Stimulated activated effector memory CD8-positive, alpha-beta T cell treated with anti-CD3 and anti-CD28 coated beads, Interleukin-12 subunit alpha, Interleukin-12 subunit beta, amount 100 ng/mL, for 72 hours (primary cell): ENCODE measurements around the gene IFI27L2.

Experiments used
- ATAC-seq: fragments of 150-1000 bp; cut with Tn5 transposase; 2 replicates; pipeline ENCODE4 v1.10.0; 2021
- DNase-seq, 2 donors: peaks; one replicate each; pipeline ENCODE4 v3.0.0; 2021 to 2022; ENCODE audit warnings: low spot score in 2 of 2
- H3K27ac Mint-ChIP-seq: one replicate; pipeline ENCODE4 v1.8.0; 2022; ENCODE audit warnings: mild to moderate bottlenecking, mixed read lengths
- H3K36me3 Mint-ChIP-seq: one replicate; pipeline ENCODE4 v1.8.0; 2022; ENCODE audit warnings: mild to moderate bottlenecking, mixed read lengths
- H3K4me1 Mint-ChIP-seq: one replicate; pipeline ENCODE4 v1.8.0; 2022; ENCODE audit warnings: mixed read lengths
- H3K4me3 Mint-ChIP-seq: one replicate; pipeline ENCODE4 v1.8.0; 2022; ENCODE audit warnings: mild to moderate bottlenecking, mixed read lengths
- H3K9me3 Mint-ChIP-seq: one replicate; pipeline ENCODE4 v1.8.0; 2022; ENCODE audit warnings: mixed read lengths

IFI27L2 gene

GRCh38 chr14:94103554-94104150 is 25.8 kb downstream of the IFI27L2 start:
- DNase-seq (no peak), ATAC-seq (no peak)
- H3K4me1 Mint-ChIP-seq, result no peaks in the 10 kb centered on the region
- no peaks in the 10 kb centered on the region for H3K36me3 Mint-ChIP-seq
- no peaks in the 10 kb centered on the region for H3K9me3 Mint-ChIP-seq
- H3K4me3 Mint-ChIP-seq, result no peak overlapping the region
- H3K27ac Mint-ChIP-seq, result no peak overlapping the region

- H3K4me1 Mint-ChIP-seq, result no peaks in the 10 kb centered on the region
- H3K36me3 Mint-ChIP-seq, result no peaks in the 10 kb centered on the region
- no peaks in the 10 kb centered on the region for H3K9me3 Mint-ChIP-seq
- H3K4me3 Mint-ChIP-seq, result no peak overlapping the region
- DNase-seq (no peak), ATAC-seq (no peak)
- no peak overlapping the region for H3K27ac Mint-ChIP-seq
These were observed 26.5 kb downstream of the IFI27L2 start for GRCh38 chr14:94102768-94103482.

DNA sequence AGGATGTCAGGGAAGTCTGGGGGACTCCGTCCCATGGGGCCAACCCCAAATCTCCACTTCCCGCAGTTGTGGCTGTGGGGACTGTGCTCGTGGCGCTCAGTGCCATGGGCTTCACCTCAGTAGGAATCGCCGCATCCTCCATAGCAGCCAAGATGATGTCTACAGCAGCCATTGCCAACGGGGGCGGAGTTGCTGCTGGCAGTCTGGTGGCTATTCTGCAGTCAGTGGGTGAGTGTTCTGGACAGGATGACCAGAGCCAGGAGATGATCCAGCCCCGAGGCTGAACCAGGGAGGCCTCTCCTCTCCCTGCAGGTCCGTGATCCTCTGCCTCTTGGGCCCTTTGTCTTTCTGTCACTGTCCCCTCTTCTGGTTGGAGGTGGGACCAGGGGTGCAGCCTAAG is 27.7 kb downstream of the IFI27L2 start:
- H3K27ac Mint-ChIP-seq, result no peak overlapping the region
- H3K9me3 Mint-ChIP-seq, result no peaks in the 10 kb centered on the region
- ATAC-seq, result no peak
- H3K36me3 Mint-ChIP-seq, result peaks cover 7% of the 10 kb centered on the region
- no peak for DNase-seq
- no peak overlapping the region for H3K4me3 Mint-ChIP-seq
- no peaks in the 10 kb centered on the region for H3K4me1 Mint-ChIP-seq

- no peak for DNase-seq
These were observed 28.6 kb downstream of the IFI27L2 start for GRCh38 chr14:94100847-94101246.

GRCh38 chr14:94099006-94099405 is 30.4 kb downstream of the IFI27L2 start:
- ATAC-seq, result no peak
- Mint-ChIP-seq H3K9me3 (no peaks in the 10 kb centered on the region), H3K4me1 (no peaks in the 10 kb centered on the region), H3K36me3 (peaks cover 9% of the 10 kb centered on the region), H3K4me3 (no peak overlapping the region), H3K27ac (peak overlapping the region; percentile 58)
- no peak for DNase-seq

More at GRCh38 chr14:94100847-94101246, 28.6 kb downstream of the IFI27L2 start:
- Mint-ChIP-seq H3K4me1 (no peaks in the 10 kb centered on the region), H3K9me3 (no peaks in the 10 kb centered on the region), H3K4me3 (no peak overlapping the region), H3K27ac (no peak overlapping the region), H3K36me3 (peaks cover 9% of the 10 kb centered on the region)
- no peak for ATAC-seq

- no peaks in the 10 kb centered on the region for H3K4me1 Mint-ChIP-seq
- H3K36me3 Mint-ChIP-seq, result peaks cover 9% of the 10 kb centered on the region
- DNase-seq (no peak), ATAC-seq (peak; percentile 29)
- H3K9me3 Mint-ChIP-seq, result no peaks in the 10 kb centered on the region
- no peak overlapping the region for H3K4me3 Mint-ChIP-seq
- peak overlapping the region; percentile 58 for H3K27ac Mint-ChIP-seq
These were observed 30.9 kb downstream of the IFI27L2 start for GRCh38 chr14:94098326-94098992.

- Mint-ChIP-seq H3K4me1 (no peaks in the 10 kb centered on the region), H3K36me3 (peaks cover 9% of the 10 kb centered on the region), H3K27ac (no peak overlapping the region), H3K4me3 (no peak overlapping the region), H3K9me3 (no peaks in the 10 kb centered on the region)
- DNase-seq (no peak), ATAC-seq (no peak)
These were observed 32.3 kb downstream of the IFI27L2 start for GRCh38 chr14:94097091-94097490.

GRCh38 chr14:94093418-94093817 is 36.0 kb downstream of the IFI27L2 start:
- H3K27ac Mint-ChIP-seq, result no peak overlapping the region
- no peaks in the 10 kb centered on the region for H3K9me3 Mint-ChIP-seq
- peaks cover 9% of the 10 kb centered on the region for H3K36me3 Mint-ChIP-seq
- no peaks in the 10 kb centered on the region for H3K4me1 Mint-ChIP-seq
- DNase-seq, result no peak
- no peak for ATAC-seq
- H3K4me3 Mint-ChIP-seq, result no peak overlapping the region

DNA sequence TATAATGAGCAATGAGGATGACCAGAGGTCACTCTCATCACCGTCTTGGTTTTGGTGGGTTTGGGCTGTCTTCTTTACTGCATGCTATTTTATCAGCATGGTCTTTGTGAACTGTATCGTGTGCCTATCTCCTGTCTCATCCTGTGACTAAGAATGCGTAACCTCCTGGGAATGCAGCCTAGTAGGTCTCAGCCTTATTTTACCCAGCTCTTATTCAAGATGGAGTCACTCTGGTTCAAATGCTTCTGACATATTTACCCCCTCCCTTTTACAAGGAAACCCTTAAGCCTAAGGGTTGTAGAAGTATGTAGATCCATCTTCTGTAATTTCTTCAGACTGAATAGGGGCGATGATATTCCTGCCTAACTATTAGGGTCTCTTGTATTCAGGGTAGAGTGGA is 39.9 kb downstream of the IFI27L2 start:
- H3K4me3 Mint-ChIP-seq, result no peak overlapping the region
- no peak for DNase-seq
- H3K9me3 Mint-ChIP-seq, result peaks cover 2% of the 10 kb centered on the region
- no peaks in the 10 kb centered on the region for H3K36me3 Mint-ChIP-seq
- peaks cover 6% of the 10 kb centered on the region for H3K4me1 Mint-ChIP-seq
- H3K27ac Mint-ChIP-seq, result no peak overlapping the region
- ATAC-seq, result no peak

DNA sequence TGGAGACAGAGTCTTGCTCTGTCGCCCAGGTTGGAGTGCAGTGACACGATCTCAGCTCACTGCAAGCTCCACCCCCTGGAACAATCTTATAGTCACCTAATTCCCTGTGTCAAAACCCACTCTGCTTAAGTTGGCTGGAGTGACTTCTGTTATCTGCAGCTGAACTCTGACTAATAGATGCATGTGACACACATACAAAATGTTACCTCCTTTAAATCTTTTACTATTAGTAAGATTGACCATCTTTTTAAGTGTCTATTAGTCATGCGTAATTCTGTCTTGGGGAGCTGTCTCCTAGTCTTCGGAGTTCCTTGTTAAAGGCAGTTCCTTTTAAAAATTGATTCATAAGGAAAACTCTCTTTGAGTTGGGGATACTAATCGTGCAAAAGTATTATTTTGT is 40.9 kb downstream of the IFI27L2 start:
- no peak for DNase-seq
- Mint-ChIP-seq H3K4me1 (peaks cover 6% of the 10 kb centered on the region), H3K27ac (no peak overlapping the region), H3K9me3 (peaks cover 2% of the 10 kb centered on the region), H3K36me3 (no peaks in the 10 kb centered on the region), H3K4me3 (no peak overlapping the region)
- ATAC-seq, result no peak

- DNase-seq, result no peak
These were observed 41.5 kb downstream of the IFI27L2 start for GRCh38 chr14:94087891-94088290.

GRCh38 chr14:94081386-94081820 is 48.0 kb downstream of the IFI27L2 start:
- no peak for DNase-seq
- ATAC-seq, result peak; percentile 50
- peaks cover 44% of the 10 kb centered on the region for H3K4me1 Mint-ChIP-seq

More at GRCh38 chr14:94087891-94088290, 41.5 kb downstream of the IFI27L2 start:
- Mint-ChIP-seq H3K9me3 (peaks cover 2% of the 10 kb centered on the region), H3K4me3 (no peak overlapping the region), H3K27ac (no peak overlapping the region), H3K4me1 (peaks cover 6% of the 10 kb centered on the region), H3K36me3 (no peaks in the 10 kb centered on the region)
- no peak for ATAC-seq

DNA sequence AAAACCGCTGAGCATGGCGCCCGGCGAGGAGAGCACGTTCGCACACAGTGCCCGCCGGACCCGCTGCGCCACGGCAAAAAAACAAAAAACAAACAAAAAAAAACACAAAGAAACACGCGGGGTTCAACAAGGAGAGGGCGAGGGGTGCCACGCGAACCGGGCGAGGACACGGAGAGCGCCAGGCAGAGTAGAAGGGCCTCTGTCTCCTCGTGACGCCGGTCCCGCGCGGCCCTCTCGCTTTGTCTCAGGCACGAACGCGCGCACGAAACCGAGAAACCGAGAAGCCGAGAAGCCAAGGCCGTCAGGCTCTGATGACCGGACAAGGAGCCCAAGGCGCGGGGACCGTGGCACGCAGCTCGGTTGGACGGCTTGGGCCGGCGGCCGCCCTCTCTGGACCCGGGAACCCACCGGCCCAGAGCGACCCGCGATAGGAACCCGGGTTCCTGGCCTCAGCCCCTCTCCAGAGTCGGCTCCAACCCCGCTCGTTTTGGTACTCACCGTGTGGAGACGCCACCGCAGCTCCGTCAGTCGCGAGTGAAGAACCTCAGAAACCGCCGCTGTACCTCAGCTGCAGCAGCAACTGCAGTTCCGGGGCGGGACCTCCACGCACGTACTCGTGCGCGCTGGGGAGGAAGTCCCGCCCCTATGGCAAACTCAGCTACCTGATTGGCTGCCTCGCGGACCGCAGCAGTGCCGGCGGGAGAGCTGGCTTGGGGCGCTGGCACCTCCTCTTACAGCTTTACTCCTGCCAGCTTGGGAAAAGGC is 48.6 kb downstream of the IFI27L2 start, which contains the start of the genes DDX24 and IFI27L1:
DDX24 (minus strand) TSS at position 582 of the 765 bp plus-strand sequence. CDS start 1,460 bp downstream, outside the sequence.
IFI27L1 (plus strand) TSS at position 690 of the 765 bp plus-strand sequence. CDS start 15,628 bp downstream, outside the sequence.
- H3K4me3 Mint-ChIP-seq, result peak within 1 kb of the TSS; percentile 100
- peaks cover 53% of the 10 kb centered on the region for H3K36me3 Mint-ChIP-seq
- ATAC-seq, result peak; percentile 99
- peak within 1 kb of the TSS; percentile 100 for H3K27ac Mint-ChIP-seq
- peak; percentile 92 to 96 for DNase-seq
- H3K4me1 Mint-ChIP-seq, result peaks cover 38% of the 10 kb centered on the region
- H3K9me3 Mint-ChIP-seq, result no peaks in the 10 kb centered on the region

More at GRCh38 chr14:94081386-94081820, 48.0 kb downstream of the IFI27L2 start:
- Mint-ChIP-seq H3K4me3 (peak overlapping the region; percentile 100), H3K36me3 (peaks cover 47% of the 10 kb centered on the region), H3K9me3 (peaks cover 2% of the 10 kb centered on the region), H3K27ac (peak overlapping the region; percentile 100)

DNA sequence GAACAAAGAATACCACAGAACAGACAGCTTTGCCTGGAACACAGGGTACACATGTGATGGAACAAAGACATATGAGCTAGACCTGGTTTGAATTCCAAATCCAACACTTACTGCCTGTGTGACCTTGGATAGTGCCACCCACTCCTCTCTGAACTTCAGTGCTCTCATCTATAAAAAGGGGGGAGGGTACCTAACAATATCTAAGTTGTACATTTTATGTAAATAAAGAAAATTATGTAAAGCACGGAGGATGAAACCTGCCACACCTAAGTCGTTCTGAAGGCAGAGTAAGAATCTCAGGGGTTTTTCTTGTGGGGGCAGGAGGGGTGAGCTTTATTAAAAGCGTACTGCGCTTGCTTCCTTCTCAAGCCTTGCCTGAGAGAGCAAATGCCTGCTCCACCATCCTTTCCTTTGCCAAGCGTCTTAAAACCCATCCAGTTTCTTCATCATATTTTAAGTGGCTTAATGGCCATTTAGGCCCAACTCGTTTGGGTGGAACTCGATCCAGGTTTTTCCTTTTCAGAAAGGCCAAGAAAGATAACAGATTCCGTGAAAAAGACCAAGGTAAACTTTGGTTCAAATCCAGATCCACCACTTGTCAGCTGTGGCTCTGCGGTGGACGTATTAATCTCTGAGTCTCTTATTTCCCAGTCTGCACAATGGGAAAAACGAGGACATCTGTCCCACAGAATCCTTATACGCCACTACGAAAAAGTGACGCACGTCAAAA is 49.3 kb downstream of the IFI27L2 start:
- Mint-ChIP-seq H3K36me3 (peaks cover 60% of the 10 kb centered on the region), H3K9me3 (peaks cover 3% of the 10 kb centered on the region)

More for the DNA sequence above, 49.3 kb downstream of the IFI27L2 start:
- no peak for ATAC-seq
- Mint-ChIP-seq H3K4me1 (peaks cover 38% of the 10 kb centered on the region), H3K27ac (peak overlapping the region; percentile 100), H3K4me3 (peak overlapping the region; percentile 100)
- peak in 1 of 2 donors; percentile 49 for DNase-seq
